Activated CD8-positive, alpha-beta memory T cell treated with anti-CD3 and anti-CD28 coated beads, Interleukin-2, amount 50 U/mL, for 48 hours (primary cell): ENCODE data around the gene RASD1.

Experiments
- DNase-seq: peaks from one replicate; pipeline ENCODE4 v3.0.0-alpha.2; 2020

The RASD1 gene

GRCh38 chr17:17509601-17510425 is 13.6 kb upstream of the RASD1 start:
- DNase-seq, result no peak

- no peak for DNase-seq
These were observed 12.7 kb upstream of the RASD1 start for GRCh38 chr17:17508646-17509591.

- no peak for DNase-seq
These were observed 11.9 kb upstream of the RASD1 start for GRCh38 chr17:17508019-17508535.

GRCh38 chr17:17507465-17508011 is 11.3 kb upstream of the RASD1 start:
- DNase-seq, result no peak

GRCh38 chr17:17506893-17507464 is 10.8 kb upstream of the RASD1 start:
- no peak for DNase-seq

GRCh38 chr17:17506181-17506741 is 10.1 kb upstream of the RASD1 start:
- no peak for DNase-seq

GRCh38 chr17:17505610-17506171 is 9.5 kb upstream of the RASD1 start:
- no peak for DNase-seq

- no peak for DNase-seq
These were observed 9.0 kb upstream of the RASD1 start for GRCh38 chr17:17505151-17505550.

- DNase-seq, result no peak
These were observed 8.3 kb upstream of the RASD1 start for GRCh38 chr17:17504341-17505140.

- DNase-seq, result no peak
These were observed 7.5 kb upstream of the RASD1 start for GRCh38 chr17:17503566-17504130.

- DNase-seq, result no peak
These were observed 6.8 kb upstream of the RASD1 start for GRCh38 chr17:17502741-17503565.

GRCh38 chr17:17500999-17501605 is 4.9 kb upstream of the RASD1 start:
- no peak for DNase-seq

- no peak for DNase-seq
These were observed 3.4 kb upstream of the RASD1 start for GRCh38 chr17:17499402-17500145.

GRCh38 chr17:17498606-17499301 is 2.6 kb upstream of the RASD1 start:
- no peak for DNase-seq

- DNase-seq, result no peak
These were observed 1.8 kb upstream of the RASD1 start for GRCh38 chr17:17497845-17498520.

- no peak for DNase-seq
These were observed 1.1 kb upstream of the RASD1 start for GRCh38 chr17:17497065-17497844.
